Gastroesophageal sphincter (tissue), 4 donors: ENCODE data around the gene FCGR2B. TPM values are rescaled to one million over a fixed set of nuclear protein-coding genes. Genes with fewer than 3 reads are reported as not detected.
A peak's percentile ranks its signal among the peaks of the same experiment; 100 is the strongest.
"Not testable (repeated sequence)": the region's sequence is repeated elsewhere in the genome, so short reads cannot be mapped to it uniquely, and the experiment has no call there.

Source experiments
- ATAC-seq: fragments of 150-250 bp; one replicate; pipeline ENCODE4 v1.9.1; 2016; ENCODE audit warnings: mild to moderate bottlenecking, moderate library complexity
- H3K27ac ChIP-seq, 4 donors: fragments of 200-600 bp; sonication (generic) in 3 of 4; 1 replicate in 3 of 4; 2 replicates in 1 of 4; pipeline ENCODE4 v1.5.1; 2016 to 2019
- H3K27me3 ChIP-seq: fragments of 200-600 bp; sonication (generic); one replicate; pipeline ENCODE4 v1.5.1; 2019
- H3K36me3 ChIP-seq, 2 donors: fragments of 200-600 bp; sonication (generic); one replicate each; pipeline ENCODE4 v1.5.1; 2019; ENCODE audit warnings: control low read depth in 1 of 2
- H3K4me1 ChIP-seq, 3 donors: fragments of 200-600 bp; sonication (generic); 1 replicate in 2 of 3; 2 replicates in 1 of 3; pipeline ENCODE4 v1.5.1; 2016 to 2019; ENCODE audit warnings: control low read depth in 2 of 3
- H3K4me3 ChIP-seq, 2 donors: fragments of 200-600 bp; sonication (generic); one replicate each; pipeline ENCODE4 v1.5.1; 2019; ENCODE audit warnings: mild to moderate bottlenecking in 1 of 2, moderate library complexity in 1 of 2
- H3K9me3 ChIP-seq, 3 donors: fragments of 200-600 bp; sonication (generic); one replicate each; pipeline ENCODE4 v1.5.1; 2017 to 2019; ENCODE audit warnings: control low read depth in 2 of 3
- CTCF ChIP-seq, 4 experiments: fragments of 200-600 bp in 2 of 4; fragments of 450-650 bp in 2 of 4; sonication (generic) in 1 of 4; IDR thresholded peaks; one replicate each; pipeline ENCODE4 v1.5.1; 2017 to 2019; ENCODE audit warnings: antibody characterized with exemption in 4 of 4, mild to moderate bottlenecking in 2 of 4, moderate library complexity in 2 of 4
- WGBS, 2 donors: methylation state at CpG; one replicate each; pipeline ENCODE4 v1.1.5; 2018; ENCODE audit warnings: low coverage in 1 of 2; 5-methylcytosine and 5-hydroxymethylcytosine counted together
- total RNA-seq, 4 donors: library from RNA; depleted of rRNA; stranded (reverse); fragments of >200 nt; gene quantifications; one replicate each; pipeline ENCODE4 v1.1.0, GENCODE V29; 2016

Gene FCGR2B
- total RNA-seq, 4 donors from 2014 or later = 10.1 to 30.9 (median 20.6) TPM

GRCh38 chr1:161647507-161648360 is 15.2 kb upstream of the FCGR2B start:
- TF ChIP-seq CTCF (IDR thresholded peaks at IDR 0.05) = peak in 1 of 4 experiments; percentile 43
- H3K36me3 ChIP-seq, ATAC-seq, H3K4me1 ChIP-seq, H3K4me3 ChIP-seq, H3K27me3 ChIP-seq, H3K9me3 ChIP-seq, H3K27ac ChIP-seq: not testable (repeated sequence)
- 20% methylated on average over 3 of the region's 13 CpGs; no CpG with 5 or more reads in 1 of the 2 donors for WGBS, 2 donors

- ATAC-seq = not testable (repeated sequence)
Observed at GRCh38 chr1:161653541-161653940, 9.4 kb upstream of the FCGR2B start.

DNA sequence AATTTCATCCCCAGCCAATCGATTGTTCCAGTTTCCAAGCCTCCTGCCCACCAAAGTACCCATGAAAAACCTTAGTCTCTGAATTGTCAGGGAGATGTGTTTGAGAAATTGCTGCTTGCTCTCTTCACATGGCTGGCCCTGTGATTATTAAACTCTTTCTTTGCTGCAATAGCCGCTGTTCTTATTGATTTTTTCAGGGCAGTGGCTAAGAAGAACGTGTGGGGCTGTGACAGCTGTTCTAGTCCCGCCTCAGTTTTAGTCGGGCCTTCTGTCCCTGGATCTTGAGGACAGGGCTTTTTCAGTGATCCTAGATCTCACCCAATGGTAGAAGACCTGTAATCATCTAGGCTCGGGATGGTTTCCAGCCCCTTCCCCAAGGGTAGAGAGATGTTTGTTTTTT is 9.0 kb upstream of the FCGR2B start:
- WGBS, 2 donors = 43% methylated on average over 1 of the region's 6 CpGs; no CpG with 5 or more reads in 1 of the 2 donors
- H3K9me3 ChIP-seq, H3K27me3 ChIP-seq, H3K4me3 ChIP-seq, H3K36me3 ChIP-seq, H3K4me1 ChIP-seq, H3K27ac ChIP-seq, ATAC-seq: not testable (repeated sequence)

More at GRCh38 chr1:161653541-161653940, 9.4 kb upstream of the FCGR2B start:
- H3K36me3 ChIP-seq, H3K4me3 ChIP-seq, H3K9me3 ChIP-seq, H3K4me1 ChIP-seq, H3K27me3 ChIP-seq, H3K27ac ChIP-seq: not testable (repeated sequence)
- no CpG with 5 or more reads among the region's 7 CpGs for WGBS, 2 donors

GRCh38 chr1:161658524-161658923 is 4.4 kb upstream of the FCGR2B start:
- not testable (repeated sequence) for H3K36me3 ChIP-seq, H3K4me1 ChIP-seq, H3K4me3 ChIP-seq, H3K27ac ChIP-seq, H3K27me3 ChIP-seq, H3K9me3 ChIP-seq, ATAC-seq

GRCh38 chr1:161661660-161662311 is 1.2 kb upstream of the FCGR2B start:
- not testable (repeated sequence) for H3K9me3 ChIP-seq, ATAC-seq, H3K4me1 ChIP-seq

DNA sequence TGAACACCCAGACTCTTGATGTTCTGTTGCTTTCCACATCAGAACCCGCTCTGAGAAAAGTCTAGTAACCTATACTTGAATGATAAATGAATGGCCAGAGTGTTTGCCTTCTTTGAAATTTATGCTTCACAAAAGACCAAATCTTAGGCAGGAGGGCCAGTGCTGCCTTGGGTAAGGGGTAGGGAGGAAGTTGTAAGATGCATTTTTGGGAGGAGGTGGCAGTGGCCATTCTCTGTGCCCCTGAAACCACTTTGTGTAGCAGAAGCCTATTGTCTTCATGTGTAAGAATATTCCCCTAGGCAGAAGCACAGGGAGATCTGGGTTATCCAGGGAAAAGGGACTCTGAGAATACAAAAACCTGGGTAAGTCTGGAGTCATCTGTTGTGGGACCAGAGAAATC is 626 bp downstream of the FCGR2B start:
- not testable (repeated sequence) for H3K27me3 ChIP-seq, ATAC-seq, H3K4me1 ChIP-seq, H3K4me3 ChIP-seq, H3K9me3 ChIP-seq, H3K27ac ChIP-seq, H3K36me3 ChIP-seq
- WGBS, 2 donors = no CpG with 5 or more reads among the region's 1 CpG

More at GRCh38 chr1:161661660-161662311, 1.2 kb upstream of the FCGR2B start:
- not testable (repeated sequence) for H3K27me3 ChIP-seq, H3K27ac ChIP-seq, H3K36me3 ChIP-seq, H3K4me3 ChIP-seq
- WGBS, 2 donors = 56% methylated on average over 3 of the region's 9 CpGs; no CpG with 5 or more reads in 1 of the 2 donors

DNA sequence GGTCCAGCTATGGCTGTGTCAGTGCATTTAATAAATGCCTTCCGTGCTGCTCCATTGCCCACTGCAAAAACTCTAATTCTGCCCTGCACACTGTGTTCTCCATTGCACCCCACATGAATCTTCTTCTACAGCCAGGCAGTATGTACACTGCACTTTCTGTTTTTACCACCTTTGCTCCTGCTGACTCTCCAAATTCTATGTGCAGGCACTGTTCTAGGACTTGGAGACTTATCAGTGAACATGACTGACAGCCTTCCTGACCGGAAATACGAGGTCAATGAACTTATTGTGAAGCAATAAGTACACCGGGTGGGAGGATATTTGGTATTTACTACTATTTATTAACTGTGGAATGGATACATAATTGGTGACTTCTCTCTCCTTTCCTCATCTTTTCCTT is 1.7 kb downstream of the FCGR2B start:
- not testable (repeated sequence) for H3K4me1 ChIP-seq, H3K27me3 ChIP-seq, ATAC-seq, H3K9me3 ChIP-seq, H3K27ac ChIP-seq, H3K4me3 ChIP-seq, H3K36me3 ChIP-seq
- WGBS, 2 donors = no CpG with 5 or more reads among the region's 4 CpGs

DNA sequence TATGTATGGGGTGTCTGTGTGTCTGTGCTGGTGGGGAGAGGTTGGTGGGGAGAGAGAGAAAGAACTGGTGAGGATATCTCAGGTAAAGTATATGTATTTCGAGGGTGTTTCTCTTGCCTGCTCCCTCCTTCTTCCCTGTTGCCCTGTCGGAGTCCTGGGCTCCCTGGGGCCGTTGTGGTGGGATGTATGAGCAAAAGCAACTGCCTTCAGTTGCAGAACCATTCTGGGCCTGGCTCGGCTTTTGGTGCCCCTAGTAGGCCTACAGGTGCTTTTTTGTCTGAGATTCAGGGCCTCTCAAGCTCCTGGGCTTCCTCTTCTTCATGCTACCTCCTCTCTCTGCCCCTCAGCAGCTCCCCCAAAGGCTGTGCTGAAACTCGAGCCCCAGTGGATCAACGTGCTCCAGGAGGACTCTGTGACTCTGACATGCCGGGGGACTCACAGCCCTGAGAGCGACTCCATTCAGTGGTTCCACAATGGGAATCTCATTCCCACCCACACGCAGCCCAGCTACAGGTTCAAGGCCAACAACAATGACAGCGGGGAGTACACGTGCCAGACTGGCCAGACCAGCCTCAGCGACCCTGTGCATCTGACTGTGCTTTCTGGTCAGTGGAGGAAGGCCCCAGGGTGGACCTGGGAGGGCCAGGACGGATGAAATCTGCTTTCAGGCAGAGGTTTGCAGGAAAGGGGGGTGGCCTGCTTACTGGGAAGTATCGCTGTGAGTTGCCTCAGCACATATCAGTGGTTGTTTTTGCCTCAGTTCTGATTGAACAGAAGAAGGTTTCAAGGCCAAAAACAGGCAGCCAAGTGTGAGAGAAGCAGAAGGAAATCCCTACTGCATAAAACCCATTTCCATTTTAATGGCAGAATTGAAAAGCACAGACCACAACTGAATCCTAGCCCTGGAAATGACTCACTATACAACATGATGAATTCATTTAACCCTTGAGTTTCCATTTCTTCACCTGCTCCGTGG is 8.4 kb downstream of the FCGR2B start:
- ATAC-seq, H3K9me3 ChIP-seq, H3K27ac ChIP-seq, H3K36me3 ChIP-seq, H3K27me3 ChIP-seq, H3K4me3 ChIP-seq, H3K4me1 ChIP-seq: not testable (repeated sequence)
- WGBS, 2 donors = 53 to 80% methylated on average over 1 to 6 of the region's 15 CpGs

- not testable (repeated sequence) for ATAC-seq, H3K36me3 ChIP-seq, H3K9me3 ChIP-seq, H3K4me3 ChIP-seq, H3K27ac ChIP-seq, H3K27me3 ChIP-seq, H3K4me1 ChIP-seq
- 92% methylated on average over 2 of the region's 7 CpGs; no CpG with 5 or more reads in 1 of the 2 donors for WGBS, 2 donors
Observed at GRCh38 chr1:161673437-161673836, 10.5 kb downstream of the FCGR2B start.

DNA sequence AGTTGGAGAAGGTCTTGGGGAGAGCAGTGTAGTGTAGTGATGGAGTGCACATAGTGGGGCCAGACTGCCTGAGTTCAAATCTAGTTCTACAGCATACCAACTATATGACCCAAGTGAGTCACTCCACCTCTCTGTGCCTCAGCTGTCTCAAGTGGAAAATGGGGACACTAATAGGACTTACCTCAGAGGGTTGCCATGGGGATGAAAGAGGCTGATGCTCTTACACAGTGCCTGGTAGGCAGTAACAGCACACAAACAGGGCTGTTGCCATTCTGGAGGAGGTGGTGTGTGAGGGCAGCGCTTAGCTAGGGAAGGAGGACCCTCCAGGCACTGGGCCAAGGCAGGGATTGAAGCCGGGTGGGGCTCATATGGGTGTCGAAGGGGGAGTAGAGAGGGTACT is 11.5 kb downstream of the FCGR2B start:
- not testable (repeated sequence) for H3K36me3 ChIP-seq, H3K27me3 ChIP-seq, H3K4me3 ChIP-seq, H3K27ac ChIP-seq, H3K9me3 ChIP-seq, H3K4me1 ChIP-seq, ATAC-seq
- no CpG with 5 or more reads among the region's 3 CpGs for WGBS, 2 donors

GRCh38 chr1:161674908-161675307 is 12.0 kb downstream of the FCGR2B start:
- H3K36me3 ChIP-seq, H3K27ac ChIP-seq, H3K27me3 ChIP-seq, H3K4me1 ChIP-seq, H3K9me3 ChIP-seq, H3K4me3 ChIP-seq, ATAC-seq: not testable (repeated sequence)
- 60% methylated on average over 1 of the region's 3 CpGs; no CpG with 5 or more reads in 1 of the 2 donors for WGBS, 2 donors
